Superior temporal gyrus (tissue), 1 donor: ENCODE data around the gene HOXB7.

Experiments used
- DNase-seq: peaks from one replicate; pipeline ENCODE4 v3.0.0-alpha.2; 2016; ENCODE audit errors: extremely low spot score

HOXB7 gene

GRCh38 chr17:48565925-48566710, 44.7 kb downstream of the HOXB7 start:
- DNase-seq, result no peak

- DNase-seq, result no peak
Observed at GRCh38 chr17:48565022-48565554, 45.7 kb downstream of the HOXB7 start.

GRCh38 chr17:48564188-48565021, 46.4 kb downstream of the HOXB7 start:
- DNase-seq, result no peak

GRCh38 chr17:48563867-48564187, 47.0 kb downstream of the HOXB7 start:
- no peak for DNase-seq

- no peak for DNase-seq
Observed at GRCh38 chr17:48563385-48563838, 47.4 kb downstream of the HOXB7 start.

- no peak for DNase-seq
Observed at GRCh38 chr17:48562934-48563333, 47.9 kb downstream of the HOXB7 start.

- DNase-seq, result no peak
Observed at GRCh38 chr17:48561884-48562810, 48.7 kb downstream of the HOXB7 start.

GRCh38 chr17:48559840-48560817, 50.7 kb downstream of the HOXB7 start:
- DNase-seq, result no peak

- DNase-seq, result no peak
Observed at GRCh38 chr17:48559122-48559839, 51.5 kb downstream of the HOXB7 start.

GRCh38 chr17:48558831-48559121, 52.0 kb downstream of the HOXB7 start:
- no peak for DNase-seq

- DNase-seq, result no peak
Observed at GRCh38 chr17:48558057-48558830, 52.6 kb downstream of the HOXB7 start.
